GM20000 (cell line): ENCODE results near the gene RAB3B.
"Not testable (repeated sequence)": the region's sequence is repeated elsewhere in the genome, so short reads cannot be mapped to it uniquely, and the experiment has no call there.

Experiments
- DNase-seq: peaks from one replicate; pipeline ENCODE4 v3.0.0; 2012; ENCODE audit warnings: low spot score
- CTCF ChIP-seq: IDR thresholded peaks from 2 replicates; pipeline ENCODE4 v1.5.1; 2012; ENCODE audit warnings: mild to moderate bottlenecking, control low read depth; ENCODE audit errors: extremely low read depth, missing control alignments

Gene RAB3B

GRCh38 chr1:51982161-51982560 is 8.3 kb downstream of the RAB3B start:
- no peak for TF ChIP-seq CTCF
- DNase-seq: no peak

- no peak for TF ChIP-seq CTCF
- no peak for DNase-seq
These were observed 8.9 kb downstream of the RAB3B start for GRCh38 chr1:51981555-51981954.

GRCh38 chr1:51978099-51978498 is 12.4 kb downstream of the RAB3B start:
- DNase-seq: no peak
- TF ChIP-seq CTCF: no peak

- no peak for DNase-seq
- no peak for TF ChIP-seq CTCF
These were observed 13.5 kb downstream of the RAB3B start for GRCh38 chr1:51976846-51977602.

GRCh38 chr1:51973587-51974474 is 16.7 kb downstream of the RAB3B start:
- no peak for DNase-seq
- no peak for TF ChIP-seq CTCF

GRCh38 chr1:51969038-51969705 is 21.3 kb downstream of the RAB3B start:
- no peak for TF ChIP-seq CTCF
- no peak for DNase-seq

- TF ChIP-seq CTCF: no peak
- DNase-seq: no peak
These were observed 21.9 kb downstream of the RAB3B start for GRCh38 chr1:51968632-51969031.

- DNase-seq: not testable (repeated sequence)
These were observed 23.2 kb downstream of the RAB3B start for GRCh38 chr1:51967213-51967791.
